HG03521 (cell line): ENCODE data around the gene LRRFIP1.

Source experiments
- ATAC-seq: cut with Tn5 transposase; IDR thresholded peaks from one replicate; pipeline ENCODE4 v1.9.1; 2021; ENCODE audit warnings: mild to moderate bottlenecking, moderate library complexity; ENCODE audit not compliant: unreplicated experiment

The LRRFIP1 gene

GRCh38 chr2:237617587-237617982, 9.8 kb upstream of the LRRFIP1 start:
- no peak for ATAC-seq

GRCh38 chr2:237618449-237618848, 8.9 kb upstream of the LRRFIP1 start:
- ATAC-seq, result no peak

- no peak for ATAC-seq
These were observed 3.7 kb upstream of the LRRFIP1 start for GRCh38 chr2:237623428-237624403.

GRCh38 chr2:237624565-237624964, 2.8 kb upstream of the LRRFIP1 start:
- ATAC-seq, result no peak

GRCh38 chr2:237625216-237625705, 2.1 kb upstream of the LRRFIP1 start:
- no peak for ATAC-seq

- ATAC-seq, result no peak
These were observed 1.6 kb upstream of the LRRFIP1 start for GRCh38 chr2:237625777-237626176.

- no peak for ATAC-seq
These were observed 460 bp upstream of the LRRFIP1 start for GRCh38 chr2:237626813-237627440.

GRCh38 chr2:237628247-237629187, 1.1 kb downstream of the LRRFIP1 start:
- ATAC-seq, result no peak

GRCh38 chr2:237629188-237629534, 1.8 kb downstream of the LRRFIP1 start:
- no peak for ATAC-seq

- ATAC-seq, result no peak
These were observed 2.4 kb downstream of the LRRFIP1 start for GRCh38 chr2:237629739-237630138.

GRCh38 chr2:237630216-237631000, 3.0 kb downstream of the LRRFIP1 start:
- no peak for ATAC-seq

GRCh38 chr2:237631007-237631785, 3.8 kb downstream of the LRRFIP1 start:
- no peak for ATAC-seq

GRCh38 chr2:237631801-237632585, 4.6 kb downstream of the LRRFIP1 start:
- ATAC-seq, result no peak

GRCh38 chr2:237633061-237633561, 5.7 kb downstream of the LRRFIP1 start:
- ATAC-seq, result no peak

GRCh38 chr2:237636578-237636977, 9.2 kb downstream of the LRRFIP1 start:
- ATAC-seq, result no peak

- ATAC-seq, result no peak
These were observed 10.2 kb downstream of the LRRFIP1 start for GRCh38 chr2:237637429-237638135.

- no peak for ATAC-seq
These were observed 10.8 kb downstream of the LRRFIP1 start for GRCh38 chr2:237638176-237638575.
